HG02943 (cell line): Measurements from ENCODE around the gene BRSK2.
"Not testable (repeated sequence)": the region's sequence is repeated elsewhere in the genome, so short reads cannot be mapped to it uniquely, and the experiment has no call there.

ENCODE experiments used
- ATAC-seq: cut with Tn5 transposase; IDR thresholded peaks from one replicate; pipeline ENCODE4 v1.9.1; 2021; ENCODE audit warnings: mild to moderate bottlenecking, low read depth, moderate library complexity; ENCODE audit not compliant: unreplicated experiment

BRSK2 gene

DNA sequence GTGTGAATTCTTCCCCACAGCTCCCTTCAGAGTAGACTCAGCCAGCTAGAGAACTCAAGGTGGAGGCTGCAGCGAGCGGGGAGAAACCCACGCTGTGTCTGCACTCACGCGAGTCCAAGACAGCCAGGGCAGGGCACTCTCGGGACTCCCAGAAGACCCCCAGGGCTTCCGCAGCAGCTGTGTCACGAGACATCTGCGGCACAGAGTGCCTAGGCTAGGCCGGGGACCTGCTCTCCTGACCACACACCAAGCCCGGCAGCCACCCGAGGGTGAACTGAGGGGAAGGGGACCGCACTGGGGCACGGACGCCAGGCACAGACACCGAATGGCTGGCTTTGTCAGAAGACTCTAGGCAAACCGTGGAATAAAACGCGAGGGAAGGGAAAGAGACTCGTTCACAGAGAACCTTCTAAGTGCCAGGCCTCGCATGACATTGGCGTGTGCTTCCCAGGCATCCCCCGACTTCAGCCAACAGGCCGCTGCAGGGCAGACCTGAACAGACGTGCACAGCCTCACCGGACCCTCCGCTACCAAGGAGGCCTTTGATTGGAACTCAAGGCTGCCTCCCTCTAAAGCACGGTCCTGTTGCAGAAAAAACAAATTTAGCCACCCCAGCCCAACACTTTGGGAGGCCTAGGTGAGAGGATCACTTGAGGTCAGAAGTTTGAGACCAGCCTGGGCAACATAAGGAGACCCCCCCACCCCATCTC, 115.0 kb downstream of the BRSK2 start:
- ATAC-seq: no peak

DNA sequence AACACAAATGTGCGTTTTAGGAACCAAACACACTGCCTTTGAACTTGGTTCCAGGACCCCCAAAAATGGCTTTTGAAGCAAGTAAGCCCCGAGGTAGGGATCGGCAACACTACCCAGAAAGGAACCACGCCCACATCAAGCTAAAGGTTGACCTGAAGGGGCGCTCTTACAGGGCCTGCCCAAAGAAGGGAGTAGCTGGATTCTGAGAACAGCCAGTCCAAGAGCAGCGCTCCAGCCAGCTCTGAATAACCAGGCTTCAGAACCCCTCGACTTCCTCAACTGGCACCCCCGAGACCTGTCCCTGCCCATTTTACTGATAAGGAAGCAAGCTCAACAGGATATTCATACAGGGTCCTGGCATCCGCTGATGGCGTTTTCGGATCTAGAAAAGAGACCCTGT, 115.7 kb downstream of the BRSK2 start:
- ATAC-seq: no peak

DNA sequence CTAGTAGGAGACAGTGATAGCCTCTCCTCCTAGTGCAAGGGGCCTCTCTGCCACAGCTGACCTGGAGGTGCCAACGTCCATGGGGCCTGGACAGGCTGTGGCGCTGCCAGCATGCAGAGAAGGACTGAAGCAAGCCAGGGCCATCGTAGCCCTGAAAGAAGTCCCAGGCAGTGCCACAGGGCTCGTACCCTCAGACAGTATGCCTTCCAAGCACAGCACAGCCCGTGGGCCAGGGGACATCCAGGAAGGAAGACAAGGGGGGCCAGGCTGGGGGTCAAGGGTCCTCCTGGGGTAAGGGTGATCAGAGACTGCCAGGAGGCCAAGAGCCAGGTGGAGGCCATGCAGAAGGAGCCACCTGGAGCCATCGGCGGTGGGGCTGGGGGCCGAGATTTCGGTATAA, 117.2 kb downstream of the BRSK2 start:
- no peak for ATAC-seq

DNA sequence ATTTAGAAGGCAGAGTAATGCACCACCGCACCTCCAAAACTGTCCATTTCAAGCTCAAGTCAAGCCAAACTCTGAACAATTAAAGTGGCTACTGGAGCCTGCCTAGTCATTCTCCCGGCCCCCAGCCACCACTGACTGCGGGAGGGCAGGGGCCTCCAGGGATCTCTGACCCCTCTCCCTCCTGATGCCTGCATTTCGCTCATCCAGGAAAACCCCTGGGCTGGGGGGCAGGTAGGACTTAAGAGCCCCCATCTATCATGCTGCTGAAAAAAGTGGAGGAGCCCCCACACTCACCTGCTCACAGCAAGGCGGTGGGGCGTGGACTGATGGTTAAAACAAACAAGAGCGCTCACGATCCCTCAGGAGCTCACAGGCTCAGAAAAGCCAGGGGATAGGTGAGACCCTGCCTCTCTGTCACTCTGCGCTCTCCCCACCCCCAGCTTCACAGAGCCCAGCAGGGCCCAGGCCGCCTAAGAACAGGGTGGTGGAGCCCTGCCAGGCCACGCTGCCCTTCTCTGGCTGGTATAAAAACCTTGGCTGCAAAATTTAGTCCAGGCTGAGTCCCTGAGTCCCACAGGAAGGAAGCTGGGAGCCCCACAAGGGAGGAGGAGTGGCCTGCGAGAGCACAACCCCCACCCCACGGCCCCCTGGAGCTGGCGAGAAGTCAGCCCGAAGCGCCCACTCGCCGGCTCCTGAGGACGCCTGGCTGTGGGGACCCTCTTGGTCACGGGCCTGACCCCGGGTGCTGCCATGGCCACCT, 117.8 kb downstream of the BRSK2 start:
- no peak for ATAC-seq

DNA sequence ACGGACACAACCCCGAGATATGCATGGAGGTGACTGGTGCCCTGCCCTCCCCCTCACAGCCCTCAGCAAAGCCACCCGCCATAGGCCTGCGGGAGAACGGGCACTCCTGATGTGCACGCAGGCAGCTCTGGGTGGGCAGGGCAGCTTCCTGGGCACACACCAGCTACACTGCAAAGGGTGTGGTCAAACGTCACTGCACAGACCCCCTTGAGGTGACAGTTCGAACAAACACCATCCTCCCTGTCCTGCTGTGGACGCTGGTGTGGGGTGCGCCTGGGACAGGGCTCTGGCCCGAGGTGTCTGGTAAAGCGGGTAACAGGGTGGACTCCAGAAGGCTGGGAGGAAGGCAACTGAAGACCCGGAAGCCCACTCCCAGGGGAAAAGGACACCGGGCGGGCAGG, 118.8 kb downstream of the BRSK2 start:
- no peak for ATAC-seq

DNA sequence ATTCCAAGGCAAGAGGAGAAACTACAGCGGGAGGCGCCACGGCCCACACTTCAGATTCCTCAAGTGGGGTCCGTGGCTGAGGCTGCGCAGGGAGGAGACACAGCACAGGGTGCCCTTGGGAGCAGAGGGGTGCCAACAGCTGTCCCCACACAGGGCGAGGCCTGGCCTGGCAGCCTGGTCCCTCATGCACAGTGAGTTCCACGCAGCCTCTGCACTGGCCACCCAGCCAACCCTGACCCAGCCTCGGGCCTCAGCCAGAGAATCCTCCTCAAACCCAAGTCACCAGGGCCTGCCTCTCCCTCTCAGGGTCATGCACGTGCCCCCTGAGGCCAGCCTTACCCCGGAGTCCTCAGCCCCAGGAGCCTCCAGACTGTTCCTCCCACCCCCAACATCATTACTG, 119.3 kb downstream of the BRSK2 start:
- ATAC-seq: no peak

DNA sequence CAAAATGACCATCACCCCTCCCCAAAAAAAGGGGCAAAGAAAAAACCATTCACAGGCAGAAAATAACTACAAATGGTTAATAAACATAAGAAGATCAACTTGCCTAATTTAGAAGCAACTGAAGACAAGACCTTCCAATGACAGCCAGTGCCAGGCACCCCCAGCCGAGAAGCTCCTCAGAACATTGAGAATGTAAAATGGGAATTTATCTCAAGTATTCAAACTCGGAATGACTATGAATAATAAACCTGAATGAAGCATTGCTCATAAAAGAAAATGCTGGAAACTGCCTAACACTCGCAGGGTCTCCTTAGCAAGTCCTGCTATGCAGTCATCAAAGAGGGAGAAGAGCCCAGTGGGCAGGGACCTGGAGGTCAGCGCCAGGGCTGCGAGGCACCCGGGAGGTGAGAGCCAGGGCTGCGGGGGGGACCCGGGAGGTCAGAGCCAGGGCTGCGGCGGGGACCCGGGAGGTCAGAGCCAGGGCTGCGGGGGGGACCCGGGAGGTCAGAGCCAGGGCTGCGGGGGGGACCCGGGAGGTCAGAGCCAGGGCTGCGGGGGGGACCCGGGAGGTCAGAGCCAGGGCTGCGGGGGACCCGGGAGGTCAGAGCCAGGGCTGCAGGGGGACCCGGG, 120.0 kb downstream of the BRSK2 start:
- no peak for ATAC-seq

DNA sequence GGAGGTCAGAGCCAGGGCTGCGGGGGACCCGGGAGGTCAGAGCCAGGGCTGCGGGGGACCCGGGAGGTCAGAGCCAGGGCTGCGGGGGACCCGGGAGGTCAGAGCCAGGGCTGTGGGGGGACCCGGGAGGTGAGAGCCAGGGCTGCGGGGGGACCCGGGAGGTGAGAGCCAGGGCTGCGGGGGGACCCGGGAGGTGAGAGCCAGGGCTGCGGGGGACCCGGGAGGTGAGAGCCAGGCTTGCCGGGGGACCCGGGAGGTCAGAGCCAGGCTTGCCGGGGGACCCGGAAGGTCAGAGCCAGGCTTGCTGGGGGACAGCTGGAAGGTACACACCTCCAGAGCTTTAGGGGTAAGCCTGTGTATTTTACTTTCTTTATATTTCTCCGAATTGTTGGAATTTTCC, 120.6 kb downstream of the BRSK2 start:
- not testable (repeated sequence) for ATAC-seq

DNA sequence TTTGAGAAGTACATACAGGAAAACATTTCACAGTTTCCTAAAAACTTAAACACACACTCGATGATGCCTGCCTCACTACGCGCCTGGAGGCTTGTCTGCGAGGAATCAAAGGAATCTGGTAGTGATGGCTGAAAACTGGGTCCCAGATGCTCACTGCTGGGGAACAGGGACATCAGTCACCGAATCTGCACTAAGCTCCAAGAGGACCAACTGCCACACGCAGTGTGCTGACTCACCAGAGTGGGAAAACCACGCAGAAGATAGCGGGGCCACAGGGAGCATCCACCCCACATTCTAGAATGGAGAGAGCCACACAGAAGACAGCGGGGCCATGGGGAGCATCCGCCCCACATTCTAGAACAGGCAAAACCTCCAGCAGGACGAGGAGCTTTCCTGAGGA, 121.2 kb downstream of the BRSK2 start:
- no peak for ATAC-seq

DNA sequence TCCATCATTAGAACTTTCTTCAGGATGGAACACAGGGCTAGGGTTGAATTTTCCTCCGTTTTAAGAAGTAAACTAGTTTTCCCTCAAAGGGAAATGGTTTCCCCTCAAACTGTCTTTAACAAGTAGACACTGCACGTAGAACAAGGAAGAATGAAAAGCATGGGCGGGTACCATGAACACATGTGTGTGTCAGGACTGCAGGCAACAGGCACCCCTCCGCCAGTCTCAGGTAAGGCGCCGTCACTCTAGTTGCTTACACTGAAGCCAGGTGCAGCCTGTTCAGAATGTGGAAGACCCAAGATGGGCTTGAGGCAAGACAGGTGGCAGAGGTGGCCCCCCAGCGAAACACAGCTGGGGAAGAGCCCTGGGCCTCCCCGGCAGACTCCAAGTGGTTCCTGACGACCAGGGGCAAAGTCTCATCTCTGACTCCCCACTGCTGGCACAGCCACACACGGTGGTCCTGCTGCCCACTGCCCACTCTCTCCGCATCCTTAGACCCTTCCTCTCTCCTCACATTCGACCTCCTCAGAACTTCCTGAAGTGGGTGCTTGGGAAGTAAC, 122.3 kb downstream of the BRSK2 start:
- no peak for ATAC-seq
